Activated CD8-positive, alpha-beta memory T cell treated with anti-CD3 and anti-CD28 coated beads, Interleukin-2, amount 50 U/mL, for 1 hour (primary cell): ENCODE data around the gene PCDHB14.
"Not testable (repeated sequence)": the region's sequence is repeated elsewhere in the genome, so short reads cannot be mapped to it uniquely, and the experiment has no call there.

Source experiments
- DNase-seq: peaks from one replicate; pipeline ENCODE4 v3.0.0-alpha.2; 2020; ENCODE audit errors: extremely low read depth

Gene PCDHB14

DNA sequence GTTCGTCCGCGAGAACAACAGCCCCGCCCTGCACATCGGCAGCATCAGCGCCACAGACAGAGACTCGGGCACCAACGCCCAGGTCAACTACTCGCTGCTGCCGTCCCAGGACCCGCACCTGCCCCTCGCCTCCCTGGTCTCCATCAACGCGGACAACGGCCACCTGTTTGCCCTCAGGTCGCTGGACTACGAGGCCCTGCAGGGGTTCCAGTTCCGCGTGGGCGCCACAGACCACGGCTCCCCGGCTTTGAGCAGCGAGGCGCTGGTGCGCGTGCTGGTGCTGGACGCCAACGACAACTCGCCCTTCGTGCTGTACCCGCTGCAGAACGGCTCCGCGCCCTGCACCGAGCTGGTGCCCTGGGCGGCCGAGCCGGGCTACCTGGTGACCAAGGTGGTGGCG is 12.9 kb upstream of the PCDHB14 start:
- not testable (repeated sequence) for DNase-seq

- not testable (repeated sequence) for DNase-seq
Measured at GRCh38 chr5:141210849-141211248, 12.3 kb upstream of the PCDHB14 start.

DNA sequence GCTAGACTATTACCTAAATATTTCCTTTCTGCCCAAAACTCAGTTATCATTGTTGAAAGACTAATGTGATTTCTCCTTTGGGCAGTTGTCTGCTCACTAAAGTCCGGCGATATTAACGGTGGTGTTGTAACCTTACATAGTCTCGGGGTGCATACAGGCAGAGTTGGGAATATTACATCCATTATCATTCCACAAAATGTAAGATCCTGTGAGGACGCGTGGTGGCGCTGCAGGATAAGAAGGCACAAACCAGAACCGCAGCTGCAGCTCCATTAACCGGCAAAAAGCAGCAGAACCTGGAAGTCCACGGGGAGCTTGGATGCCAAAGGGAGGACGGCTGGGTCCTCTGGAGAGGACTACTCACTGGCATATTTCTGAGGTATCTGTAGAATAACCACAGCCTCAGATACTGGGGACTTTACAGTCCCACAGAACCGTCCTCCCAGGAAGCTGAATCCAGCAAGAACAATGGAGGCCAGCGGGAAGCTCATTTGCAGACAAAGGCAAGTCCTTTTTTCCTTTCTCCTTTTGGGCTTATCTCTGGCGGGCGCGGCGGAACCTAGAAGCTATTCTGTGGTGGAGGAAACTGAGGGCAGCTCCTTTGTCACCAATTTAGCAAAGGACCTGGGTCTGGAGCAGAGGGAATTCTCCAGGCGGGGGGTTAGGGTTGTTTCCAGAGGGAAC is 9.3 kb upstream of the PCDHB14 start, which contains the start of gene PCDHB13:
PCDHB13 (plus strand) TSS at position 264 of the 684 bp plus-strand sequence; CDS start at position 469, 205 bp downstream.
- not testable (repeated sequence) for DNase-seq

DNA sequence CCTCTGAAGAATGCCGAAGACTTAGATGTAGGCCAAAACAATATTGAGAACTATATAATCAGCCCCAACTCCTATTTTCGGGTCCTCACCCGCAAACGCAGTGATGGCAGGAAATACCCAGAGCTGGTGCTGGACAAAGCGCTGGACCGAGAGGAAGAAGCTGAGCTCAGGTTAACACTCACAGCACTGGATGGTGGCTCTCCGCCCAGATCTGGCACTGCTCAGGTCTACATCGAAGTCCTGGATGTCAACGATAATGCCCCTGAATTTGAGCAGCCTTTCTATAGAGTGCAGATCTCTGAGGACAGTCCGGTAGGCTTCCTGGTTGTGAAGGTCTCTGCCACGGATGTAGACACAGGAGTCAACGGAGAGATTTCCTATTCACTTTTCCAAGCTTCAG is 8.6 kb upstream of the PCDHB14 start:
- DNase-seq, result not testable (repeated sequence)

DNA sequence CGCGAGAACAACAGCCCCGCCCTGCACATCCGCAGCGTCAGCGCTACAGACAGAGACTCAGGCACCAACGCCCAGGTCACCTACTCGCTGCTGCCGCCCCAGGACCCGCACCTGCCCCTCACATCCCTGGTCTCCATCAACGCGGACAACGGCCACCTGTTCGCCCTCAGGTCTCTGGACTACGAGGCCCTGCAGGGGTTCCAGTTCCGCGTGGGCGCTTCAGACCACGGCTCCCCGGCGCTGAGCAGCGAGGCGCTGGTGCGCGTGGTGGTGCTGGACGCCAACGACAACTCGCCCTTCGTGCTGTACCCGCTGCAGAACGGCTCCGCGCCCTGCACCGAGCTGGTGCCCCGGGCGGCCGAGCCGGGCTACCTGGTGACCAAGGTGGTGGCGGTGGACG is 7.6 kb upstream of the PCDHB14 start:
- DNase-seq, result not testable (repeated sequence)

DNA sequence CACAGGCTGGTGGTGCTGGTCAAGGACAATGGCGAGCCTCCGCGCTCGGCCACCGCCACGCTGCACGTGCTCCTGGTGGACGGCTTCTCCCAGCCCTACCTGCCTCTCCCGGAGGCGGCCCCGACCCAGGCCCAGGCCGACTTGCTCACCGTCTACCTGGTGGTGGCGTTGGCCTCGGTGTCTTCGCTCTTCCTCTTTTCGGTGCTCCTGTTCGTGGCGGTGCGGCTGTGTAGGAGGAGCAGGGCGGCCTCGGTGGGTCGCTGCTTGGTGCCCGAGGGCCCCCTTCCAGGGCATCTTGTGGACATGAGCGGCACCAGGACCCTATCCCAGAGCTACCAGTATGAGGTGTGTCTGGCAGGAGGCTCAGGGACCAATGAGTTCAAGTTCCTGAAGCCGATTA is 7.1 kb upstream of the PCDHB14 start:
- DNase-seq, result not testable (repeated sequence)

DNA sequence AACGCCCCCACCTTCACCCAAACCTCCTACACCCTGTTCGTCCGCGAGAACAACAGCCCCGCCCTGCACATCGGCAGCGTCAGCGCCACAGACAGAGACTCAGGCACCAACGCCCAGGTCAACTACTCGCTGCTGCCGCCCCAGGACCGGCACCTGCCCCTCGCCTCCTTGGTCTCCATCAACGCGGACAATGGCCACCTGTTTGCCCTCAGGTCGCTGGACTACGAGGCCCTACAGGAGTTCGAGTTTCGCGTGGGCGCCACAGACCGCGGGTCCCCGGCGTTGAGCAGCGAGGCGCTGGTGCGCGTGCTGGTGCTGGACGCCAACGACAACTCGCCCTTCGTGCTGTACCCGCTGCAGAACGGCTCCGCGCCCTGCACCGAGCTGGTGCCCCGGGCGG is 1.7 kb downstream of the PCDHB14 start:
- DNase-seq, result not testable (repeated sequence)

GRCh38 chr5:141225421-141225820 is 2.3 kb downstream of the PCDHB14 start:
- not testable (repeated sequence) for DNase-seq

DNA sequence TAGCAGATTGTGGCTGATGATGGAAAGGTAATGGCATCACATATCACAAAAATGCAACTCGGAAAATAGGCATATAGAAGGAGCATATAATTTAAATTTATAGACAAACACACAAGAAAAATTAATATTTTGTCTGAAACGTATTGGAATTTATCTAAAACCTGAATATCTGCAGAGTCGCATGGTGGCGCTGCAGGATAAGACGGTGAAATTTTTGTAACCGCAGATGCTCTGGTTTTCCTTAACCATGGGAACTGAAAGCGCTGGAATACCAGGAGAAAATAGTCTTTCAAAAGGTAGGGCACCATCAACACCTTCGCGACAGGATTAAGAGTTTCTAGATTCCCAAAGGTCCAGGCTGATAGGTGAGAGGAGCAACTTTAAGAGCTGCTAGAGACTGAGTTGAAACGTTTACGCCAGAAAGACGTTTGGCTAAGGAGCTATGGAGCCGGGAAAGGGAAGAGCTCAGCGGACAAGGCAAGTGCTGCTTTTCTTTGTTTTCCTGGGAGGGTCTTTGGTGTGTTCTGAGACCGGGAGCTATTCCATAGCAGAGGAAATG is 11.0 kb downstream of the PCDHB14 start:
- no peak for DNase-seq

DNA sequence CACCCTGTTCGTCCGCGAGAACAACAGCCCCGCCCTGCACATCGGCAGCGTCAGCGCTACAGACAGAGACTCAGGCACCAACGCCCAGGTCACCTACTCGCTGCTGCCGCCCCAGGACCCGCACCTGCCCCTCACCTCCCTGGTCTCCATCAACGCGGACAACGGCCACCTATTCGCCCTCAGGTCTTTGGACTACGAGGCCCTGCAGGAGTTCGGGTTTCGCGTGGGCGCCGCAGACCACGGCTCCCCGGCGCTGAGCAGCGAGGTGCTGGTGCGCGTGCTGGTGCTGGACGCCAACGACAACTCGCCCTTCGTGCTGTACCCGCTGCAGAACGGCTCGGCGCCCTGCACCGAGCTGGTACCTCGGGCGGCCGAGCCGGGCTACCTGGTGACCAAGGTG is 12.8 kb downstream of the PCDHB14 start:
- not testable (repeated sequence) for DNase-seq

GRCh38 chr5:141236516-141237313 is 13.6 kb downstream of the PCDHB14 start:
- DNase-seq, result no peak

- DNase-seq, result no peak
Measured at GRCh38 chr5:141241496-141241895, 18.4 kb downstream of the PCDHB14 start.

DNA sequence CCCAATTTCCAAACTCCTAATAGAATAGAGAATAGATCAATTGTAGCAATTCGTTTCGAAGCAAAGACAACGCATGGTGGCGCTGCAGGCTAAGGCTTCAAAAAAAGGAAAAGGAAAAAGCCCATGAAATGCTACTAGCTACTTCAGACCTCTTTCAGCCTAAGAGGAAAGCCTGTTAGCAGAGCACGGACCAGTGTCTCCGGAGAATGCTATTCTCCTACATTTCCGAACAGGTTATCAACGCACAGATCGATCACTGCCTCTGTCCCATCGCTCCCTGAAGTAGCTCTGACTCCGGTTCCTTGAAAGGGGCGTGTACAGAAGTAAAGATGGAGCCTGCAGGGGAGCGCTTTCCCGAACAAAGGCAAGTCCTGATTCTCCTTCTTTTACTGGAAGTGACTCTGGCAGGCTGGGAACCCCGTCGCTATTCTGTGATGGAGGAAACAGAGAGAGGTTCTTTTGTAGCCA is 22.1 kb downstream of the PCDHB14 start, which contains the start of gene PCDHB15:
PCDHB15 (plus strand) TSS at position 146 of the 468 bp plus-strand sequence; CDS start at position 330, 184 bp downstream.
- DNase-seq, result no peak

DNA sequence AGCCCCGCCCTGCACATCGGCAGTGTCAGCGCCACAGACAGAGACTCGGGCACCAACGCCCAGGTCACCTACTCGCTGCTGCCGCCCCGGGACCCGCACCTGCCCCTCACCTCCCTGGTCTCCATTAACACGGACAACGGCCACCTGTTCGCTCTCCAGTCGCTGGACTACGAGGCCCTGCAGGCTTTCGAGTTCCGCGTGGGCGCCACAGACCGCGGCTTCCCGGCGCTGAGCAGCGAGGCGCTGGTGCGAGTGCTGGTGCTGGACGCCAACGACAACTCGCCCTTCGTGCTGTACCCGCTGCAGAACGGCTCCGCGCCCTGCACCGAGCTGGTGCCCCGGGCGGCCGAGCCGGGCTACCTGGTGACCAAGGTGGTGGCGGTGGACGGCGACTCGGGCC is 23.8 kb downstream of the PCDHB14 start:
- not testable (repeated sequence) for DNase-seq

GRCh38 chr5:141247434-141247833 is 24.3 kb downstream of the PCDHB14 start:
- DNase-seq, result not testable (repeated sequence)

DNA sequence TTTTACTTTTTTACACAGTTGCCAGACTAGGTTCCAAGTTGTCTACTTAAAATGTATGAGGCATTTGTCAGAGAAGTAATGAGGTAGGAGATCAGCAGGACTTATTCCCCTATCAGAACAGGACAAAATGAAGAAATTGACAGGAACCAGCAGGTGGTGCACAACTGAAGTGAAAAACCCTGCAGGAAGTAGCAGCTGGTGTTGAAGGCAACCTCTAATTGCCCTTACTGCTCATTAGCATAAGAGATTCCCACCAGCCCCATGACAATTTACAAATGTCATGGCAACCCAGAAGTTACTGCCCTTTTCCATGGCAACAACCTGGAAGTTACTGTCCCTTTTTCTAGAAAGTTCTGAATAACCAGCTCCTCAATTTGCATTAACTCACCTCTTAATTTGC is 27.4 kb downstream of the PCDHB14 start:
- DNase-seq, result no peak

DNA sequence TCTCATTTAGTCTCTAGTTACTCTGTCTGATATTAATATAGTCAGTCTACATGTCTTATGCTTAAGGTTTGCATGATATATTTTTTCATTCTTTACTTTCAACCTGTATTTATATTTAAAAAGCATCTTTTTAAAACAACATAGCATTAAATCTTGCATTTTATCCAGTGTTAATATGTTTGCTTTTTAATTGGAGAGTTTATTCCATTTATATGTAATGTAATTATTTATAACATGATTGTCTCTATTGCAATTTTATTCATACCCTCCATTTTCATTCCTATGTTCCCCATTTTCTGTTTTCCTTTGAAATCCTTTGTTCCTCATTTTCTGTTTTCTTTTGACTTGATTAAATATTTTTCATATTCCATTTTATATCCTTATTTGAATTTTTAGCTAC is 35.3 kb downstream of the PCDHB14 start:
- no peak for DNase-seq

GRCh38 chr5:141258948-141259347 is 35.8 kb downstream of the PCDHB14 start:
- no peak for DNase-seq

- no peak for DNase-seq
Measured at GRCh38 chr5:141260458-141261237, 37.5 kb downstream of the PCDHB14 start.

GRCh38 chr5:141261238-141261546 is 38.0 kb downstream of the PCDHB14 start:
- no peak for DNase-seq

DNA sequence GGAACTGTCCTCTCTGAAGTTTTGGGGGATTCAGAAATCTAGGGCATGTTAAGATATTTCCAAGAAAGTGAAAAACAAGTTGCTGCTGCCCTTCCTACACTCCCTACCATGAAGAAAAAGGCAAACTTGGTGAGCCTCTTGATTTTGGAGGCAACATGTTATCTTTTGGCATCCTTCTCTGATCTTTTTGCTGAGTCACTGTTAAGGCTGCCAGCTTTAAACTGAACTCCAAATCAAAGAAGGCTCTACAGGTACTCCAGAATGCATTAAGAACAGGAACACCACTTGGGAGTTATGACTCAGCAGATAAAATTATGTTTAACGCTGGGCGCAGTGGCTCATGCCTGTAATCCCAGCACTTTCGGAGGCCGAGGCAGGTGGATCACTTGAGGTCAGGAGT is 46.1 kb downstream of the PCDHB14 start:
- no peak for DNase-seq

GRCh38 chr5:141272906-141273305 is 49.8 kb downstream of the PCDHB14 start:
- no peak for DNase-seq
